OCI-LY1 (cell line): Measurements from ENCODE around the gene ZNHIT2.

ENCODE experiments used
- H2AFZ ChIP-seq: fragments of 200-600 bp; sonication (generic), shearing (Covaris generic); 2 replicates; pipeline ENCODE4 v1.6.0; 2014; ENCODE audit warnings: antibody characterized with exemption, mild to moderate bottlenecking, low read length
- H3F3A ChIP-seq: fragments of 200-600 bp; sonication (generic), shearing (Covaris generic); 2 replicates; pipeline ENCODE4 v1.6.0; 2014; ENCODE audit warnings: mild to moderate bottlenecking, antibody characterized with exemption, low read length, moderate library complexity; ENCODE audit not compliant: insufficient read depth
- H3K27ac ChIP-seq: fragments of 200-600 bp; sonication (generic); 2 replicates; pipeline ENCODE4 v1.5.1; 2014; ENCODE audit warnings: low read length, mixed run types, mild to moderate bottlenecking, low read depth; ENCODE audit not compliant: poor library complexity, severe bottlenecking
- H3K27me3 ChIP-seq: fragments of 200-600 bp; sonication (generic); 2 replicates; pipeline ENCODE4 v1.6.0; 2014; ENCODE audit warnings: antibody characterized with exemption, mild to moderate bottlenecking, low read length, moderate library complexity; ENCODE audit not compliant: insufficient read depth
- H3K36me3 ChIP-seq: fragments of 200-600 bp; sonication (generic); 2 replicates; pipeline ENCODE4 v1.6.1; 2014; ENCODE audit warnings: mild to moderate bottlenecking, antibody characterized with exemption, low read length, moderate library complexity, mixed read lengths; ENCODE audit not compliant: insufficient read depth
- H3K4me1 ChIP-seq: fragments of 200-600 bp; sonication (generic); 2 replicates; pipeline ENCODE4 v1.5.1; 2014; ENCODE audit warnings: mild to moderate bottlenecking, low read length, moderate library complexity; ENCODE audit not compliant: insufficient read depth, severe bottlenecking
- H3K4me2 ChIP-seq: fragments of 200-600 bp; sonication (generic), shearing (Covaris generic); 2 replicates; pipeline ENCODE4 v1.6.1; 2014; ENCODE audit warnings: low read length
- H3K4me3 ChIP-seq: fragments of 200-600 bp; sonication (generic); 2 replicates; pipeline ENCODE4 v1.5.1; 2014; ENCODE audit warnings: low read length, low read depth, mild to moderate bottlenecking, mixed read lengths; ENCODE audit not compliant: poor library complexity, severe bottlenecking
- H3K79me2 ChIP-seq: fragments of 200-600 bp; shearing (Covaris generic); 2 replicates; pipeline ENCODE4 v1.6.1; 2016; ENCODE audit warnings: mixed run types, low read length, mixed read lengths; ENCODE audit not compliant: insufficient read depth
- H3K9ac ChIP-seq: fragments of 200-600 bp; sonication (generic), shearing (Covaris generic); 2 replicates; pipeline ENCODE4 v1.6.1; 2014; ENCODE audit warnings: mild to moderate bottlenecking, low read length, mixed read lengths
- H3K9me2 ChIP-seq: fragments of 200-600 bp; sonication (generic), shearing (Covaris generic); 2 replicates; pipeline ENCODE4 v1.6.1; 2014; ENCODE audit warnings: low read depth, mild to moderate bottlenecking, low read length, mixed read lengths
- H3K9me3 ChIP-seq: fragments of 200-600 bp; shearing (Covaris generic); 2 replicates; pipeline ENCODE4 v1.6.1; 2014; ENCODE audit warnings: low read length, mixed read lengths
- H4K20me1 ChIP-seq: fragments of 200-600 bp; sonication (generic), shearing (Covaris generic); 2 replicates; pipeline ENCODE4 v1.6.0; 2016; ENCODE audit warnings: mild to moderate bottlenecking, low read length; ENCODE audit not compliant: insufficient read depth
- EZH2 ChIP-seq: fragments of 200-600 bp; sonication (generic), shearing (Covaris generic); IDR thresholded peaks from 2 replicates; pipeline ENCODE4 v1.8.0; 2017; ENCODE audit warnings: borderline replicate concordance, mixed run types, mild to moderate bottlenecking, antibody characterized with exemption, low read length, moderate library complexity, mixed read lengths
- TF ChIP-seq, protein P1 (sequence below): fragments of 200-600 bp; sonication (generic), shearing (Covaris generic); IDR thresholded peaks from 2 replicates; pipeline ENCODE4 v1.5.1; 2017; ENCODE audit warnings: mild to moderate bottlenecking, antibody characterized with exemption, low read length, moderate library complexity, mixed read lengths

Gene ZNHIT2

DNA sequence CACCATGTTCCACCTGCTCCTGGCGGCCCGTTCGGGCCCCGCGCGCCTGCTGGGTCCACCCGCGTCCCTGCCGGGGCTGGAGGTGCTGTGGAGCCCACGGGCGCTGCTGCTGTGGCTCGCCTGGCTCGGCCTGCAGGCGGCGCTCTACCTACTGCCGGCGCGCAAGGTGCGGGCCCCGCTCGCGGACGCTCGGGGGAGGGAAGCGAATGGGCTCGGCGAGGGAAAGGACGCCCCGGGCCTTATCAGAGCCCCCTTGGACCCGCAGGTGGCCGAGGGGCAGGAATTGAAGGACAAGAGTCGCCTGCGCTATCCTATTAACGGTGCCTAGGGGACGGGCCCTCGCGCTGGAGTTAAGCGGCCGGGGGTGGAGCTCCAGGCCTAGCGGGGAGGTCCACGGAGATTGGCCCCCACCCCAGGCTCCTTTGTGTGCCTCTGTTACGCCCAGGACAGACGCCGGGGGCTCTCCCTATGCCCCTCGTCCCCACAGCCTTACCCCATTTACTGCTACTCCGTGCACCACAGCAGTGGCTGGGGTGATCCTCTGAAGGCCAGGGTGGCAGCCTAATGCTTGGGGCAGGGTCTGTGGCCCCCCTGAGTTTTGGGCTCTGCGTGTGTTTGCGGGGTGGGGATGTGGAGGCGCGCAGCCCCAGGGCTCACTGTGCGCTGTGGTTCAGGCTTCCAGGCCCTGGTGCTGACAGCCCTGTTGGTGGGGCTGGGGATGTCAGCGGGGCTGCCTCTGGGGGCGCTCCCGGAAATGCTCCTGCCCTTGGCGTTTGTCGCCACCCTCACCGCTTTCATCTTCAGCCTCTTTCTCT is 4.7 kb downstream of the ZNHIT2 start:
- Histone ChIP-seq H3K36me3 (peaks cover 41% of the 10 kb centered on the region), H3K4me2 (peak overlapping the region; percentile 90), H3K9me3 (no peaks in the 10 kb centered on the region), H3F3A (0 out of 2 replicates have a peak, but pooled peaks cover 5% of the 10 kb centered on the region), H3K4me1 (peaks cover 49% of the 10 kb centered on the region), H3K79me2 (no peaks in the 10 kb centered on the region), H3K9ac (peak overlapping the region; percentile 86), H2AFZ (no peak overlapping the region), H3K9me2 (no peaks in the 10 kb centered on the region), H3K27ac (peak overlapping the region; percentile 98), H4K20me1 (no peaks in the 10 kb centered on the region), H3K27me3 (no peaks in the 10 kb centered on the region), H3K4me3 (peak overlapping the region; percentile 75)
- TF ChIP-seq, protein P1, sequence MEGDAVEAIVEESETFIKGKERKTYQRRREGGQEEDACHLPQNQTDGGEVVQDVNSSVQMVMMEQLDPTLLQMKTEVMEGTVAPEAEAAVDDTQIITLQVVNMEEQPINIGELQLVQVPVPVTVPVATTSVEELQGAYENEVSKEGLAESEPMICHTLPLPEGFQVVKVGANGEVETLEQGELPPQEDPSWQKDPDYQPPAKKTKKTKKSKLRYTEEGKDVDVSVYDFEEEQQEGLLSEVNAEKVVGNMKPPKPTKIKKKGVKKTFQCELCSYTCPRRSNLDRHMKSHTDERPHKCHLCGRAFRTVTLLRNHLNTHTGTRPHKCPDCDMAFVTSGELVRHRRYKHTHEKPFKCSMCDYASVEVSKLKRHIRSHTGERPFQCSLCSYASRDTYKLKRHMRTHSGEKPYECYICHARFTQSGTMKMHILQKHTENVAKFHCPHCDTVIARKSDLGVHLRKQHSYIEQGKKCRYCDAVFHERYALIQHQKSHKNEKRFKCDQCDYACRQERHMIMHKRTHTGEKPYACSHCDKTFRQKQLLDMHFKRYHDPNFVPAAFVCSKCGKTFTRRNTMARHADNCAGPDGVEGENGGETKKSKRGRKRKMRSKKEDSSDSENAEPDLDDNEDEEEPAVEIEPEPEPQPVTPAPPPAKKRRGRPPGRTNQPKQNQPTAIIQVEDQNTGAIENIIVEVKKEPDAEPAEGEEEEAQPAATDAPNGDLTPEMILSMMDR = peak; percentile 94
- no peak for TF ChIP-seq EZH2

DNA sequence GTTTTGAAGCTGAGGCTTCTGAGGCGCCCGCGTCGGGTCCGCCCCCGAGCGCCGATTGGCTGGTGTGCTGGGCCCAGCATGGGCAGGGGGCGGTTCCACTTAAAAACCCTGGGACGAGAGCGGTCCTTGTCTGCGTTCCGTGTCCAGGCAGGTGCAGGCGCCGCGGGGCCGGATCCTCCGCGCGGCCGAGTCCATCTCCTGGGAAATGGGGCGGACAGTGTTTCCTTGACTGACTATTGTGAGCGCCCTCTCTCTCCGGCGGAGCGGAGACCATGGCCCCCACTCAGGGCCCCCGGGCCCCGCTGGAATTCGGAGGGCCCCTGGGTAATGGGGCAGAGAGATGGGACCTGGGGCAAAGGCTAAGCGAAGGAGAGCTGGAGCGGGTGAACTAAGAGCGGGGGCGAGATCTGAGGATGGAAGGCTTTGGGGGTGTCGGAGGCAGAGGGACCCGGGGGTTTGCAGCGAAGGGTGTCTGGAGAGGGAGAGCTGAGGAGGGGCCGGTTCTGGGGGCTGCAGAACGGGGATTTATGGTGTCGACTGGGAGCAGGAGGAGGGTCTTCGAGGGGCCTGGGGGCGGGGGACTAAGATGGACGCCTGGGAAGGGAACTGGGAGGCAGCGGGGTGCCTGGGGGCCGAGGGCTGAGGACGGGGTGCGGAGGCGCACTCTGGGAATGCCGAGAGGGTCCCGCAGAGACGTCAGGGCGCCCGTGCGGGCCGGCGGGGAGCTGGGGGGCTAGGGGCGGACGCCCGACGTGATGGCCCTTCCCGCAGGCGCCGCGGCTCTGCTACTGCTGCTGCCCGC is 5.6 kb downstream of the ZNHIT2 start, which contains the start of gene TM7SF2:
TSS of gene TM7SF2 (plus strand) at position 129 of the 802 bp plus-strand sequence. CDS start at position 273, 144 bp downstream.
- H3K4me1 ChIP-seq = peaks cover 46% of the 10 kb centered on the region
- no peaks in the 10 kb centered on the region for H3K9me2 ChIP-seq
- peak within 1 kb of the TSS; percentile 90 for H3K4me2 ChIP-seq
- peak within 1 kb of the TSS; percentile 86 for H3K9ac ChIP-seq
- H4K20me1 ChIP-seq = no peaks in the 10 kb centered on the region
- peak within 1 kb of the TSS; percentile 98 for H3K27ac ChIP-seq
- peaks cover 41% of the 10 kb centered on the region for H3K36me3 ChIP-seq
- no peak within 1 kb of the TSS for H2AFZ ChIP-seq
- no peaks in the 10 kb centered on the region for H3K27me3 ChIP-seq
- H3F3A ChIP-seq = 0 out of 2 replicates have a peak, but pooled peaks cover 5% of the 10 kb centered on the region
- H3K4me3 ChIP-seq = peak within 1 kb of the TSS; percentile 75
- H3K79me2 ChIP-seq = no peaks in the 10 kb centered on the region
- no peaks in the 10 kb centered on the region for H3K9me3 ChIP-seq
- TF ChIP-seq, protein P1 = no peak
- TF ChIP-seq EZH2 = no peak

DNA sequence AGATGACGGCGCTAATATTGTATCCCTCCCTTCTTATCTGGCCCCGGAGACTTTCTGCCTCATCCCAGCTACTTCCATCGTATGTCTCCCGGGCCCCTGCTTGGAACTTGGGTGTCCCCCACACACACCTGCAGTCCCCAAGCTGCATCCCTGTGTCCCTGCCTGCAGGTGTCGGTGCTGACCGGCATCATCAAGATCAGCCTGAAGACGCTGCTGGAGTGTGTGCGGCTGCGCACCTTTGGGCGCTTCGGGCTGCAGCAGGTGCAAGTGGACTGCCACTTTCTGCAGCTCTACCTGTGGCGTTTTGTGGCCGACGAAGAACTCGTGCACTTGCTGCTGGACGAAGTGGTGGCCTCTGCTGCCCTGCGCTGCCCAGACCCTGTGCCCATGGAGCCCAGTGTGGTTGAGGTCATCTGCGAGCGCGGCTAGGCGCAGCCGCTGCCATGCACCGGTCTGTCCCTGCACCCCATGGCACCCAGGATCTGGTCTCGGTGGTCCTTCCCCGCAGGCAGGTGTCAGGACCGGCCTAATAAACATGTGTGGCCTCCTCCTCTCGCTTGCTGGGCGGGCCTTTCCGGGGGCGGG is 6.2 kb downstream of the ZNHIT2 start:
- Histone ChIP-seq H3K79me2 (no peaks in the 10 kb centered on the region), H3K4me2 (peak overlapping the region; percentile 90), H3K27ac (peak overlapping the region; percentile 55), H3K9me2 (no peaks in the 10 kb centered on the region), H3K9me3 (no peaks in the 10 kb centered on the region), H3K4me1 (peaks cover 39% of the 10 kb centered on the region), H3K4me3 (peak overlapping the region; percentile 75), H2AFZ (no peak overlapping the region), H3K36me3 (peaks cover 35% of the 10 kb centered on the region), H3F3A (0 out of 2 replicates have a peak, but pooled peaks cover 5% of the 10 kb centered on the region), H3K27me3 (no peaks in the 10 kb centered on the region), H3K9ac (no peak overlapping the region), H4K20me1 (no peaks in the 10 kb centered on the region)
- no peak for TF ChIP-seq EZH2
- TF ChIP-seq, protein P1 = no peak
